SK-N-SH treated with all-trans-retinoic acid at 6 μM for 48 hours (cell line): Measurements from ENCODE around the gene TMEM238.

Source experiments
- ARNTL ChIP-seq: fragments of 450-650 bp; formaldehyde crosslinking; IDR thresholded peaks from 2 replicates; pipeline ENCODE4 v1.5.0; 2020; ENCODE audit warnings: low read depth, mild to moderate bottlenecking, moderate library complexity, borderline replicate concordance
- CSDC2 ChIP-seq: fragments of 250-450 bp; sonication (Bioruptor Pico); IDR thresholded peaks from 2 replicates; pipeline ENCODE4 v1.5.0; 2020; ENCODE audit warnings: mild to moderate bottlenecking, moderate library complexity
- GLIS3 ChIP-seq: fragments of 250-450 bp; sonication (Bioruptor Pico); IDR thresholded peaks from 2 replicates; pipeline ENCODE4 v1.5.0; 2020; ENCODE audit warnings: mild to moderate bottlenecking, moderate library complexity
- PPARA ChIP-seq: fragments of 250-450 bp; sonication (Bioruptor Pico); IDR thresholded peaks from 2 replicates; pipeline ENCODE4 v1.5.0; 2020; ENCODE audit warnings: mild to moderate bottlenecking, borderline replicate concordance
- RARB ChIP-seq: fragments of 250-450 bp; sonication (Bioruptor Pico); IDR thresholded peaks from 2 replicates; pipeline ENCODE4 v1.8.0; 2021; ENCODE audit warnings: mild to moderate bottlenecking, moderate library complexity
- TOX ChIP-seq: fragments of 250-450 bp; sonication (Bioruptor Pico); IDR thresholded peaks from 2 replicates; pipeline ENCODE4 v1.8.0; 2021; ENCODE audit warnings: mild to moderate bottlenecking, moderate library complexity, borderline replicate concordance
- ZFP30 ChIP-seq: fragments of 450-650 bp; formaldehyde crosslinking; IDR thresholded peaks from 2 replicates; pipeline ENCODE4 v1.5.0; 2022; ENCODE audit warnings: mild to moderate bottlenecking, moderate library complexity
- TF ChIP-seq, protein P1 (sequence below): fragments of 250-450 bp; sonication (Bioruptor Pico); IDR thresholded peaks from 2 replicates; pipeline ENCODE4 v1.5.1; 2021; ENCODE audit warnings: mild to moderate bottlenecking, moderate library complexity
- TF ChIP-seq, protein P2 (sequence below): fragments of 250-450 bp; sonication (Bioruptor Pico); IDR thresholded peaks from 2 replicates; pipeline ENCODE4 v1.8.0; 2020; ENCODE audit warnings: mild to moderate bottlenecking, moderate library complexity, borderline replicate concordance
- TF ChIP-seq, protein P3 (sequence below): fragments of 250-450 bp; sonication (Bioruptor Pico); IDR thresholded peaks from 2 replicates; pipeline ENCODE4 v1.5.1; 2020; ENCODE audit warnings: low read depth, mild to moderate bottlenecking, moderate library complexity

DNA sequence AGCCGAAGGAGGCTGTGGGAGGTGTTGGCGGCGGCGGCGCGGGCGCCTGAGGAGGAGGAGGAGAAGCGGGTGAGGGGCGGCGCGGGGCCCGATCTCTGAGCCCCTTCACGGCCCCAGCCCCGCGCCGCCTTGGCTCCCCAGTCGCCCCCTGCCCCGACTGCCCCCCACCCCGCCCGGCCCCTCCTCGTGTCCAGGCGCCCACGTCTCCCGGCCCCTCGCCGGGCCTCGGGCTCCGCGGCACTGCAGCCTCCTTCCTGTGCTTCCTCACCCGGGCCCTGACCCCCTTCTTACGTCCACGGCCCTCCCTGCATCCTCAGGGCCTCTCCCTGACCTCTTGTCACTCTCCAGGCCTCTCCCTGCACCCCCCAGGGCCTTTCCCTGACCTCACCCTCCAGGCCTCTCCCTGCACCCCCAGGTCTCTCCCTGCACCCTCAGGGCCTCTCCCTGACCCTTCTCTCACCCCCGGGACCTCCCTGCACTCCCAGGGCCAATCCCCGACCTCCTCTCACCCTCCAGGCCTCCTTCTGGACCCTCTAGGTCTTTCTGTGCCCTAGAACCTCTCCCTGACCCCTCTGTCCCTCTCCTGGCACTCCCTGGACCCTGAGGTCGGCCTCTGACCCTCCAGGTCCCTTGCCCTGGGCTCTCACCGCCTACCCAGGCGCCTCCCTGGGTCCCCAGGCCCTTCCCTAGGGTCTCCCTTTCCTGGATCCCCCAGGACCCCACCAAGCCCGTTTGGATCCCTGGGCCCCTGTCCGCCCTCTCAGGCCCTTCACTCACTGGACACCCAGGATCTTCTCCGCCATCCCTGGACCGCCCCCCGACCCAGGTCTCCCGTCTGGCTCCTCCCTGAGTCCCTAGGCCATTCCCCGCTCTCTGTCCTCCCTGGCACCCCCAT lies 44.0 kb downstream of the TMEM238 start:
- TF ChIP-seq, protein P1, sequence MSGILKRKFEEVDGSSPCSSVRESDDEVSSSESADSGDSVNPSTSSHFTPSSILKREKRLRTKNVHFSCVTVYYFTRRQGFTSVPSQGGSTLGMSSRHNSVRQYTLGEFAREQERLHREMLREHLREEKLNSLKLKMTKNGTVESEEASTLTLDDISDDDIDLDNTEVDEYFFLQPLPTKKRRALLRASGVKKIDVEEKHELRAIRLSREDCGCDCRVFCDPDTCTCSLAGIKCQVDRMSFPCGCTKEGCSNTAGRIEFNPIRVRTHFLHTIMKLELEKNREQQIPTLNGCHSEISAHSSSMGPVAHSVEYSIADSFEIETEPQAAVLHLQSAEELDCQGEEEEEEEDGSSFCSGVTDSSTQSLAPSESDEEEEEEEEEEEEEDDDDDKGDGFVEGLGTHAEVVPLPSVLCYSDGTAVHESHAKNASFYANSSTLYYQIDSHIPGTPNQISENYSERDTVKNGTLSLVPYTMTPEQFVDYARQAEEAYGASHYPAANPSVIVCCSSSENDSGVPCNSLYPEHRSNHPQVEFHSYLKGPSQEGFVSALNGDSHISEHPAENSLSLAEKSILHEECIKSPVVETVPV (CRISPR knock-in tag): no peak
- TF ChIP-seq, protein P2, sequence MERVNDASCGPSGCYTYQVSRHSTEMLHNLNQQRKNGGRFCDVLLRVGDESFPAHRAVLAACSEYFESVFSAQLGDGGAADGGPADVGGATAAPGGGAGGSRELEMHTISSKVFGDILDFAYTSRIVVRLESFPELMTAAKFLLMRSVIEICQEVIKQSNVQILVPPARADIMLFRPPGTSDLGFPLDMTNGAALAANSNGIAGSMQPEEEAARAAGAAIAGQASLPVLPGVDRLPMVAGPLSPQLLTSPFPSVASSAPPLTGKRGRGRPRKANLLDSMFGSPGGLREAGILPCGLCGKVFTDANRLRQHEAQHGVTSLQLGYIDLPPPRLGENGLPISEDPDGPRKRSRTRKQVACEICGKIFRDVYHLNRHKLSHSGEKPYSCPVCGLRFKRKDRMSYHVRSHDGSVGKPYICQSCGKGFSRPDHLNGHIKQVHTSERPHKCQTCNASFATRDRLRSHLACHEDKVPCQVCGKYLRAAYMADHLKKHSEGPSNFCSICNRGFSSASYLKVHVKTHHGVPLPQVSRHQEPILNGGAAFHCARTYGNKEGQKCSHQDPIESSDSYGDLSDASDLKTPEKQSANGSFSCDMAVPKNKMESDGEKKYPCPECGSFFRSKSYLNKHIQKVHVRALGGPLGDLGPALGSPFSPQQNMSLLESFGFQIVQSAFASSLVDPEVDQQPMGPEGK (CRISPR knock-in tag): no peak
- TF ChIP-seq, protein P3, sequence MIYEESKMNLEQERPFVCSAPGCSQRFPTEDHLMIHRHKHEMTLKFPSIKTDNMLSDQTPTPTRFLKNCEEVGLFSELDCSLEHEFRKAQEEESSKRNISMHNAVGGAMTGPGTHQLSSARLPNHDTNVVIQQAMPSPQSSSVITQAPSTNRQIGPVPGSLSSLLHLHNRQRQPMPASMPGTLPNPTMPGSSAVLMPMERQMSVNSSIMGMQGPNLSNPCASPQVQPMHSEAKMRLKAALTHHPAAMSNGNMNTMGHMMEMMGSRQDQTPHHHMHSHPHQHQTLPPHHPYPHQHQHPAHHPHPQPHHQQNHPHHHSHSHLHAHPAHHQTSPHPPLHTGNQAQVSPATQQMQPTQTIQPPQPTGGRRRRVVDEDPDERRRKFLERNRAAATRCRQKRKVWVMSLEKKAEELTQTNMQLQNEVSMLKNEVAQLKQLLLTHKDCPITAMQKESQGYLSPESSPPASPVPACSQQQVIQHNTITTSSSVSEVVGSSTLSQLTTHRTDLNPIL (CRISPR knock-in tag): no peak
- TF ChIP-seq TOX (no peak), CSDC2 (CRISPR knock-in tag) (no peak), GLIS3 (CRISPR knock-in tag) (no peak), PPARA (CRISPR knock-in tag) (no peak), ZFP30 (CRISPR knock-in tag) (no peak), ARNTL (CRISPR knock-in tag) (no peak), RARB (CRISPR knock-in tag) (no peak)
